Psoas muscle (tissue), 8 donors: ENCODE results near the gene NPNT. TPM values are rescaled to one million over a fixed set of nuclear protein-coding genes. Genes with fewer than 3 reads are reported as not detected.

Experiments used
- ATAC-seq, 4 donors: fragments of 200-7000 bp; cut with Tn5 transposase; one replicate each; pipeline ENCODE4 v1.9.1; 2020; ENCODE audit warnings: moderate library complexity in 3 of 4, mild to moderate bottlenecking in 2 of 4
- DNase-seq, 2 donors: peaks; one replicate each; pipeline ENCODE4 v3.0.0-alpha.2; 2020
- H3K27ac ChIP-seq: fragments of 200-600 bp; one replicate; pipeline ENCODE4 v1.8.0; 2022
- H3K27me3 ChIP-seq, 3 donors: fragments of 200-600 bp in 1 of 3; one replicate each; pipeline versions ENCODE4 v1.6.1 to v1.8.0; 2013 to 2022; ENCODE audit warnings: low read length in 2 of 3, mild to moderate bottlenecking in 2 of 3, moderate library complexity in 1 of 3; ENCODE audit not compliant: insufficient read depth in 3 of 3
- H3K36me3 ChIP-seq, 2 donors: fragments of 200-600 bp in 1 of 2; one replicate each; pipeline versions ENCODE4 v1.6.1 to v1.8.0; 2013 to 2022; ENCODE audit warnings: low read depth in 1 of 2, mild to moderate bottlenecking in 1 of 2, moderate library complexity in 1 of 2; ENCODE audit not compliant: insufficient read depth in 1 of 2
- H3K4me1 ChIP-seq: fragments of 200-600 bp; one replicate; pipeline ENCODE4 v1.8.0; 2022
- H3K4me3 ChIP-seq: fragments of 200-600 bp; one replicate; pipeline ENCODE4 v1.8.0; 2022; ENCODE audit warnings: mild to moderate bottlenecking
- H3K9me3 ChIP-seq: fragments of 200-600 bp; one replicate; pipeline ENCODE4 v1.8.0; 2022
- CTCF ChIP-seq: fragments of 200-600 bp; IDR thresholded peaks from one replicate; pipeline ENCODE4 v1.8.0; 2022; ENCODE audit warnings: antibody characterized with exemption
- WGBS, 3 donors: extraction: QIAGEN DNeasy Blood & Tissue Kit; methylation state at CpG; one replicate each; pipeline versions ENCODE4 v1.1.6 to v1.1.7; 2013; 5-methylcytosine and 5-hydroxymethylcytosine counted together
- intact Hi-C, 2 donors: fragments of 100-400 bp; cut with DNase I; formaldehyde crosslinking; loops; one replicate each; pipeline versions ENCODE4 v1.11.0 to v1.14.2; 2022
- polyA plus RNA-seq, 3 donors: library from polyadenylated mRNA; stranded (reverse); fragments of 200-250 nt; gene quantifications; one replicate each; pipeline ENCODE4 v1.2.3, GENCODE V29; 2013
- total RNA-seq, 4 donors: library from RNA; stranded (reverse); fragmentation: NEBNext Ultra II Directional in 2 of 4; extraction: Animal tissue kit (Norgen Biotek cat#: 25700) in 2 of 4; gene quantifications; one replicate each; pipeline versions ENCODE4 v1.2.1 to v1.2.4, GENCODE V29; 2021 to 2023
- donor health status: healthy with polysubstance abuse.
- donor health status: DM: no; HTN: no; CAD: no; lungs with moderate emphysema.
- donor health status: Bipolar disorder and iron deficiency.
- donor health status: healthy.
- donor health status: DM: yes; HTN: yes; CAD: no.
- donor health status: DM: no; HTN: no; CAD: no.
- donor health status: DM: no; HTN: no; CAD: no.
- donor health status: DM: yes; HTN: yes; CAD: no.

NPNT gene
- total and polyA plus RNA-seq, 7 donors = 0.98 to 18.8 (median 4.1) TPM

- Histone ChIP-seq H3K9me3 (no peaks in the 10 kb centered on the region), H3K27ac (no peak overlapping the region), H3K4me1 (peaks cover 23% of the 10 kb centered on the region), H3K27me3 (no peaks in the 10 kb centered on the region), H3K4me3 (no peak overlapping the region), H3K36me3 (no peaks in the 10 kb centered on the region)
- TF ChIP-seq CTCF = no peak
- no peak for DNase-seq
- 31 to 43% (median 31%) methylated on average over 2 of the region's 2 CpGs for WGBS, 3 donors
- ATAC-seq = peak in 3 of 4 donors; percentile 38 to 71 (median 56)
- intact Hi-C loops = no loop called here
Measured at GRCh38 chr4:105969575-105969974, 74.3 kb downstream of the NPNT start.

GRCh38 chr4:105970371-105970770 lies 75.1 kb downstream of the NPNT start:
- intact Hi-C loops = no loop called here
- Histone ChIP-seq H3K4me1 (peaks cover 23% of the 10 kb centered on the region), H3K27ac (no peak overlapping the region), H3K36me3 (no peaks in the 10 kb centered on the region), H3K4me3 (no peak overlapping the region), H3K27me3 (no peaks in the 10 kb centered on the region), H3K9me3 (no peaks in the 10 kb centered on the region)
- DNase-seq = no peak
- TF ChIP-seq CTCF = no peak
- ATAC-seq = no peak
- WGBS, 3 donors = 43 to 61% (median 54%) methylated on average over 1 of the region's 1 CpG

- DNase-seq (no peak), ATAC-seq (no peak)
- Histone ChIP-seq H3K4me3 (no peak overlapping the region), H3K36me3 (no peaks in the 10 kb centered on the region), H3K9me3 (no peaks in the 10 kb centered on the region), H3K4me1 (peaks cover 19% of the 10 kb centered on the region), H3K27me3 (no peaks in the 10 kb centered on the region), H3K27ac (no peak overlapping the region)
- intact Hi-C loops = no loop called here
- WGBS, 3 donors = 78 to 80% (median 79%) methylated on average over 4 of the region's 4 CpGs
- TF ChIP-seq CTCF = no peak
Measured at GRCh38 chr4:105971036-105971435, 75.8 kb downstream of the NPNT start.

- no peak for ATAC-seq
- intact Hi-C loops = no loop called here
Measured at GRCh38 chr4:105972946-105973621, 77.8 kb downstream of the NPNT start.

More at GRCh38 chr4:105972946-105973621, 77.8 kb downstream of the NPNT start:
- no peak overlapping the region for H3K27ac ChIP-seq
- no peak for TF ChIP-seq CTCF
- no peaks in the 10 kb centered on the region for H3K36me3 ChIP-seq
- no peaks in the 10 kb centered on the region for H3K27me3 ChIP-seq
- no peak overlapping the region for H3K4me3 ChIP-seq
- 82 to 91% (median 83%) methylated on average over 5 of the region's 5 CpGs for WGBS, 3 donors
- H3K4me1 ChIP-seq = peaks cover 5% of the 10 kb centered on the region
- H3K9me3 ChIP-seq = no peaks in the 10 kb centered on the region
- no peak for DNase-seq
